HG03469 (cell line): ENCODE results near the gene IFNL2.
"Not testable (repeated sequence)": the region's sequence is repeated elsewhere in the genome, so short reads cannot be mapped to it uniquely, and the experiment has no call there.

Source experiments
- ATAC-seq: cut with Tn5 transposase; IDR thresholded peaks from one replicate; pipeline ENCODE4 v1.9.1; 2021; ENCODE audit warnings: mild to moderate bottlenecking, moderate library complexity, moderate number of reproducible peaks; ENCODE audit not compliant: unreplicated experiment

The IFNL2 gene

DNA sequence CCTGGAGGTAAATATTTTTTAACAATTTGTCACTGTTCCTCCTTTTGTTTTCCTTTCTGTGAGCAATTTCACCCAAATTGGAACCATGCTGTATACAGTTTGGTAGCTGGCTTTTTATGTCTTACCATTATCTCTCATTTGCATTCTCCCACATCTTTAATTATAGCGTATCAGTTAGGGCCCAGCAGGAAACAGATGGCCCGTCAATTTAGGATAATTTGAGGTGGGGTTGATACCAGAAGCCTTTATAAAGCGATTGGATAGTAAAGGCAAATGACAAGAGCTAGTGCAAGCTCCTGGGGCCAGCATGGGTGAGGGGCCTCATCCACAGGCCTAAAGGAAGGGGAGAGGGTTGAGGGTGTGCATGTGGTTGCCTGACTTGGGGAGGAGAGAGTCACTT, 15.7 kb upstream of the IFNL2 start:
- no peak for ATAC-seq

DNA sequence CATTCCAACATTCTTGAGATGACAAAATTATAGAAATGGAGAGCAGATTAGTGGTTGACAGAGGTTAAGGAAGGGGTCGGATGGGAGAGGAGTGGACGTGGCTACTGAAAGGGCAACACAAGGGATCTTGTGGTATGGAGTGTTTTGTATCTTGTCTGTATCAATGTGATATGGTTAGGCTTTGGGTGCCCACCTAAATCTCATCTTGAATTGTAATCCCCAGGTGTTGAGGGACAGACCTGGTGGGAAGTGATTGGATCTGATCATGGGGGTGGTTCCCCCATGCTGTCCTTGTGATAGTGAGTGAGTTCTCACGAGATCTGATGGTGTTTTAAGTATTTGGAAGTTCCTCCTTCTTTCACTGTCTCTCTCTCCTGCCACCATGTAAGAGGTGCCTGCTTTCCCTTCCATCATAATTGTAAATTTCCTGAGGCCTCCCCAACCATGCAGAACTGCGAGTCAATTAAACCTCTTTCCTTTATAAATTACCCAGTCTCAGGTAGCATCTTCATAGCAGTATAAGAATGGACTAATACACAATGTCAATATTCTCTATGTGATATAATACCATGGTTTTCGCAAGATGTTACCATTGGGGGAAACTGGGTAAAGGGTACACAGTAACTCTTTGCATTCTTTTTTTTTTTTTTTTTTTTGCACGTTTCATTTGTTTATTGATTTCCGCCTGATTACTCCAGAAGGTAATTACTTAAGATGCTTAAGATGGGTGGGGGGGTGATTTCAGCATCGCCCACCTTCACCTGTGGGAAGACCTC, 14.6 kb upstream of the IFNL2 start:
- ATAC-seq, result no peak

DNA sequence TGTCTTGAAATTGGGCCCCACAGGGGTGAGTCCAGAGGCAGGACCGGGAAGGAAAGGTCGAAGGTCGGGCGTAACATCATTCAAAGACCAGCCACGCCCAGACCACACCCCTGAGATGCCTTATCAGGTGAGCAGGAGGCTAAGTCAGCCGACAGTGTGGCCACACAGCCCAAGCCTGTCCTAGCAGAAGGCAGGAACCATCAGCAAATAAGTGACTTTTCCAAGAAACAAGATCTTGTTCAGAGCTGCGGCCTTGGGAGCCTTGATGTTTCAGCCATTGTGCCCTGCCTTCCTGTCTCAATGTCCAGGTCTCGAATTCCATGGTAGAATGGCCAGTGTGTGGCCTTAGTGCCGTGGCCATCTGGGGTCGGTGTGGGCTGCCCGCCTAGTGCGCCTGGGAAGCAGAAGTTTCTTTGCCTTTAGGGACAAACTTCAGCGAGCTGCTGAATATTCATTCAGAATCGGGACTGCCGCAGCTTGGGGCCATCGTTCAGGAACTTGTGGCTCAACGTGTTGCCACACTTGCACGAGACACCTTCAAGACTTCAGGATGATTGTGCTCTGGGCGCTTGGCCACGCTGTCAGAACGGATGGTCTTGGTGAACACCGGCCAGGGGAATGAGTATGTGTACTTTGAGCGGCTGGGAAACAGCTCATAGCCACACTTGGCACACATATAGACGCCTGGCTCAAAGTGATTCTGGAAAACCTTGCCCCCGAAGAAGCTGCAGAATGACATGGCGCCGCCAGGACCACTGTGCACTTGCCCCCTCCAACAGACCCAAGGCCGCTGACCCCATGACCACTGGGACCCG, 13.5 kb upstream of the IFNL2 start:
- no peak for ATAC-seq

DNA sequence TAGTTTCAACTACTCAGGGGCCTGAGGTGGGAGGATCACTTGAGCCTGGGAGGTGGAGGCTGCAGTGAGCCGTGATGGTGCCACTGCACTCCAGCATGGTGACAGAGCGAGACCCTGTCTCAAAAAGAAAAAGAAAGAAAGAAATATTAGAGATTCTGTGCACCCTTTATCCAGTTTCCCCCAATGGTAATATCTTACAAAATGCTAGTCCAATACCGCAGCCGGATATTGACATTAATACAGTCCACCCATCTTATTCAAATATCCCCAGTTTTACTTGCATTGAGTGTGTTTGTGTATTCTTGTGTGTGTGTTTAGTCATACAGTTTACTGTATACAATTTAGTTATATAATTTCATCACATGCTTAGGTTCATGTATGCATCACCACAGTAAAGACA, 11.0 kb upstream of the IFNL2 start:
- no peak for ATAC-seq

DNA sequence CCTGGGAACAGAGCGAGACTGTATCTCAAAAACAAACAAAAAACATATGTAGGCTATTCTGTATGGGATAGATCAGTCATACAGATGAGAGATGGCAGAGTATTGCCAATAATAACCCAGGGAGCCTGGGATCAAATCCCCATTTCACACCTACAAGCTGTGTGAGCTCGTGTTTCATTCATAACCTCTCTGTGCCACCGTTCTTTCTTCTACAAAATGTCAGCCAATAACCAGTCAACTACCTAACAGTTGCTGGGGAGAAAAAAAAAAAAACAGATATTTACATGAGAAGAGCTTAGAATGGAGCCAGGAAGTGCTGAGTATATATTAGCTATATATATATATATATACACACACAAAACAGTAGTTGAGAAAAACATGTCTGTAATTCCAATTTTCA, 6.5 kb upstream of the IFNL2 start:
- ATAC-seq, result no peak

DNA sequence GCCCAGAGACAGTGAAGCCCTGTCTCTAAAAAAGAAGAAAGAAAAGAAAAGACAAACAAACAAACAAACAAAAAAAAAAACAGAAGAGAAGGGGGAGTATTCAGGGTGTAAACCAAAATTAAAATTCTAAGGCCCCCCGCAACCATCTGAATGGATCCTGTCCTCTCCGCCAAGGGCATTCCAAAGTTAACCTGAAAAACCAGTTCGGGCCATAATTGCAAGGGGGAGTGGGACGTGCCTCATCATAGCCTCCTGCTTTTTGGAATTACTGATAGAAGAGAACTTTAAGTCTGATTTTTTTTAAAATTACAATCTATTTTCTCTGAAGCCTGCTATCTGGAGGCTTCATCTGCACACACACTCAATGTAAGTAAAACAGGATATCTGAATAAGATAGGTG, 5.7 kb upstream of the IFNL2 start:
- no peak for ATAC-seq

DNA sequence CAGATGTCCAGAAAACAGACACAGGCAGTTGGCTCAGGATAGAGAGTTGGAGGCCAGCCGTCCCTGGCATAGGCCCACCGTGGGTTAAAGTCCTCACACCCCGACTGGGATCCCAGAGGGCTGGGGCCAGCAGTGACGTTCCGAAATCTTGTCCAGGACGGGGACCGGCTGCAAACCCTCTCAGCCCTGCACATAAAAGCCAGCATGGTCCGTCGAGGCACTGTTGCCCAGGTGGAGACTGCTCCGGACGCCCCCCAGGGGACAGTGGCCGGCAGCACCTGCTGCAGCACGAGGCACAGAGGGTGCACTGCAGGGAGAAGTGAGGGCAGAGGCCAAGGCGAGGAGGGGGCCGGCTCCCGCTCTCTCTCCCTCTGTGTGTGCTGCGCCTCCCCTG, 4.3 kb upstream of the IFNL2 start:
- ATAC-seq, result no peak

DNA sequence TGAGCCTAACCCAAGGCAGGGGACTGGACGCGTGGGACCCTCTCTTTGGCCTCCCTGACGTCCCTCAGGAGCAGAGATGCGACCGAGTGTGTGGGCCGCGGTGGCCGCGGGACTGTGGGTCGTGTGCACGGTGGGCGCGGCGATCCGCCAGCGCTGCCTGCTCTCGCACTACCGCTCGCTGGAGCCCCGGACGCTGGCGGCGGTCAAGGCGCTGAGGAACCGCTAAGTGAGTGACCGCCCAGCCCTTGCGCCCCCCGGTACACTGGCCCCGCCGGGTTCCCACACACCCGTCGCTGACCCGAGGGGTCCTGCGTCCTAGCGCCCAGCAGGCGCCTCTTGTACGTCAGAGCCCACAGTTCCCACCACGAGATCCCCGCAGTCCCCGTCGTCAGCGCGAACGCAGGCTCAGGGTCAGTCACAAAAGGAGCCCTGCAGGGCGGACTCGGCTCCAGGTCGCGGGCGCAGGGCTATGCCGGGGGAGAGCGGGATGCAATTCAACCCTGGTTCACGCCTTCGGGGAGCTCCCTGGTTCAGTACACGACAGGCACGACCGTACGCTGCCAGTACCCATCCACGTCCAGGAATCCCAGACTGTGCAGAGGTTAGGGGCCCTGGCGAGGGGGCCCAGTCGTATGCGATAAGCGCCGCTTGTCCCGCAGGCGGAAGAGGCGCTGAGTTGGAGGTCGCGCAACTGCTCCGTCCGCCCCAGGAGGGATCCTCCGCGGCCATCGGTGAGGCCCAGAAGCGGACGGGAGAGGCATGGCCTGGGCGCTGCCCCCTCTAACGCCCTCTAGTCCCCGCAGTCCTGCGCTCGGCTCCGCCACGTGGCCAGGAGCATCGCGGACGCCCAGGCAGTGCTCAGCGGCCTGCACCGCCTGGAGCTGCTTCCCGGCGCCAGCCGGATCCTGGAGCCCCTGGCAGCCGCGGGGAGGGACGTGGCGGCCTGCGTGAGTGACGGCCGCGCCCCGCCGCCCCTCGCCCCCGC, 3.6 kb upstream of the IFNL2 start:
- ATAC-seq, result no peak

DNA sequence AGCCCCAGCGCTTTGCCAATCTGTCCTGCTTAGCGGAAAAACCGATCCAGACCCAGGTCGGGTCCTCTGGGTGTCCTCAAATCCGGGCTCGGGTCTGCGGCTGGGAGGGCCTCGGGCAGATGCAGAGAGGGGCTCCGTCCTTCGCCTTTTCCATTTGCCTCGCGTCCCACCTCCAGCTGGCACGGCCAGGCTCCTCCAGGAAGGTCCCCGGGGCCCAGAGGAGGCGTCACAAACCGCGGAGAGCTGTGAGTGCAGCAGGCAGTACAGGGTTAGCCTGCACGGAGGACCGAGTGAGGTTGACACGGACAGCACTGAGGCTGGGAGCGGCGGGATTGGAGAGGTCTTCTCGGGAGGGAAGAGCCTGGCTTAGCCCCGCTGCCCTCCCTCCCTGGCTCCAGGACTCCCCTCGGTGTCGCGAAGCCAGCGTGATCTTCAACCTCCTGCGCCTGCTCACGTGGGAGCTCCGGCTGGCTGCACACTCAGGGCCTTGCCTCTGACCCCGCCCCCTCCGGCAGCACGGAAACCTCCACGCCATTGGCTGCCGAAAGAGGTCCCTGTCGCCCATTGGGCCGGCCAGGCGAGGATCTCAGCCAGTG, 2.8 kb upstream of the IFNL2 start:
- no peak for ATAC-seq

DNA sequence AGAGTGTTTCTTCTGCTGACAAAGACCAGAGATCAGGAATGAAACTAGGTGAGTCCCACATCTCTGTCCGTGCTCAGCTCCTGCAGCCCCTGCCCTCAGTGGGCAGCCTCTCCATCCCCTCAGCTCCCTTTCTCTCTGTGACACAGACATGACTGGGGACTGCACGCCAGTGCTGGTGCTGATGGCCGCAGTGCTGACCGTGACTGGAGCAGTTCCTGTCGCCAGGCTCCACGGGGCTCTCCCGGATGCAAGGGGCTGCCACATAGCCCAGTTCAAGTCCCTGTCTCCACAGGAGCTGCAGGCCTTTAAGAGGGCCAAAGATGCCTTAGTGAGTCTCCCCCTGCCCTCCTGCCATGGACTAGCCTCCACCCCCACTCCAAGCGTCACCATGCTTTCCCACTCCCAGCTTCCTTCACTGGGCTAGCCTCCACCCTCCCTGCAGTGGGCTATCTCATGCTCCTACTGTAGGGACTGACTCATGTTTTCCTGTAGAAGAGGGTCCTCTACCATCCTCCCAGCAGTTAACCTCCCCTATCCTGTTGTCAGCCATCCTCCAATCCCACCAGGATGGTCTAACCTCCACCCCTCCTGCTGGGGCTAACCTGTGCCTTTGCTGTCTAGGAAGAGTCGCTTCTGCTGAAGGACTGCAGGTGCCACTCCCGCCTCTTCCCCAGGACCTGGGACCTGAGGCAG, 481 bp downstream of the IFNL2 start:
- ATAC-seq, result not testable (repeated sequence)

DNA sequence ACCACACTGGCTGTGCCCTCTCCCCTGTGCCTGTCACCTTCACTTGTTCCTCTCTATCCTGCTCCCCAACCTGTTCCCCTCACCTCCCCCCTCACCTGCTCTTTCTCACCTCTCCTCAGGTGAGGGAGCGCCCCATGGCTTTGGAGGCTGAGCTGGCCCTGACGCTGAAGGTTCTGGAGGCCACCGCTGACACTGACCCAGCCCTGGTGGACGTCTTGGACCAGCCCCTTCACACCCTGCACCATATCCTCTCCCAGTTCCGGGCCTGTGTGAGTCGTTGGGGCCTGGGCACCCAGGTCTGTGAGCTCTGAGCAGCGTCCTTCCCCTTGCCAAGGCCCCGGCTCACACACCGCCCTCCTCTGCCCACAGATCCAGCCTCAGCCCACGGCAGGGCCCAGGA, 1.2 kb downstream of the IFNL2 start:
- not testable (repeated sequence) for ATAC-seq

DNA sequence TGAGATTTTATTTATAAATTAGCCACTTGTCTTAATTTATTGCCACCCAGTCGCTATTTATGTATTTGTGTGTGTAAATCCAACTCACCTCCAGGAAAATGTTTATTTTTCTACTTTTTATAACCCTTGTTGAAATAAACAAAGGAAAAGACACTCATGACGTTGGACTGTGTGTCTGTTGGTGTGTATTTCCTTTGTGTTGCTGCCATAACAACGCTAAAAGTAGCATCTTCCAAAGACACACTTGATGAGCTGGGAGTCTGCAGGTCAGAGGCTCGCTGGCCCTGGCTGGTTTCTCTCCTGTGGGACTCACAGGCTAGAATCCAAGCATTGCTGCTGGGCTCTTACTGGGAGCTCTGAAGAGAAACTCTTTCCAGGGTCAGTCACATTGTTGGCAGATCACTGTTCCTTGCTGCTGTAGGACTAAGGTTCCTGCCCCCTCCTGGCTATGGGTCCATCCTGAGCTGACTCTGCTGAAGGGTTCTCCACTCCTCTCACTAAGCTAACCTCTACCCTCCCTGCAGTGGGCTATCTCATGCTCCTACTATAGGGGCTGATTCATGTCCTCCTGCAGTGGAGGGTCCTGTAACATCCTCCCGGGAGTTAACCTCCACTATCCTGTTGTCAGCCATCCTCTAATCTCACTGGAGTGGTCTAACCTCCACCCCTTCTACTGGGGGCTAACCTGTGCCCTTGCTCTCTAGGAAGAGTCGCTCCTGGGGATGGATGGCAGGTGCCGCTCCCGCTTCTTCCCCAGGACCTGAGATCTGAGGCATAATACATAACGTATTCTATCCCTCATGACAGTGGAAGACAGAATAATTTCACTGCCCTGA, 2.1 kb downstream of the IFNL2 start:
- no peak for ATAC-seq

DNA sequence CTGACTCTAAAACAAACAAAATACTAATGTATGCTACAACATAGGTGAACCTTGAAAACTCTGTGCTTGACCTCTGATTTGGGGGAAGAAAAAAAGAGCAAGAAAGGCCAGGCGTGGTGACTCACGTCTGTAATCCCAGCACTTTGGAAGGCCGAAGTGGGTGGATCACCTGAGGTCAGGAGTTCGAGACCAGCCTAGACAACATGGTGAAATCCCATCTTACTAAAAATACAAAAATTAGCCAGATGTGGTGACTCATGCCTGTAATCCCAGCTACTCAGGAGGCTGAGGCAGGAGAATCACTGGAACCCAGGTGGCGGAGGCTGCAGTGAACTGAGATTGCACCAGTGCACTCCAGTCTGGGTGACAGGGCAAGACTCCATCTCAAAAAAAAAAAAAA, 5.7 kb downstream of the IFNL2 start:
- ATAC-seq, result not testable (repeated sequence)

DNA sequence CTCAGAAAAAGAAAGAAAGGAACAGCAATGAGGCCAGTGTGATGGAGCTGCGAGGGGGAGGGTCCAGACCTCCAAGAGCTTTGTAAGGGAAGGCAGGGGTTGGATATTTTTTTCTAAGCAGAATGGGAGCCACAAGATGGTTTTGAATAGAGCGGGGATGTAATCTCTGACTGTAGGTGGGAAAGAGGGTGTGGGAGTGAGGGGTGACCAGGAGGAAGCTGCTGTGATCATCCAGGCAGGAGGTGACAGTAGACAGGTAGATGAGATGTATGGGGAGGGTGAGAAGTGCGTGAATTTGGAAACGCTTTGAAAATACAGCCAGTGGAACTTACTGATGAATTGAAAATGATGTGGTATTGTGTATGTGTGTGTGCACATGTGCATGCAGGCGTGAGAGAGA, 7.4 kb downstream of the IFNL2 start:
- ATAC-seq, result no peak

DNA sequence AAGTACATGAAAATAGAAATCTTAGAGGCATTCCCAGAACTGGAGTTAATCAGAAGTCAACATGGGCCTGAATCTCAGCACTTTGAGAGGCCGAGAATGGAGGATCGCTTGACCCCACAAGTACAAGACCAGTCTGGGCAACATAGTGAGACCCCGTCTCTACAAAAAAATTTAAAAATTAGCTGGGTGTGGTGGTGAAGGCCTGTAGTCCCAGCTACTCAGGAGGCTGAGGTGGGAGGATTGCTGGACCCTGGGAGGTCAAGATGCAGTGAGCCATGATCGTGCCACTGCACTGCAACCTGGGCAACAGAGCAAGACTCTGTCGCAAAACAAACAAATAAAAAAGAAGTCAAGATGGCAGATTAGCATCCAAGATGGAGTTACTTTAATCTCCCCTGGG, 8.5 kb downstream of the IFNL2 start:
- ATAC-seq, result no peak

DNA sequence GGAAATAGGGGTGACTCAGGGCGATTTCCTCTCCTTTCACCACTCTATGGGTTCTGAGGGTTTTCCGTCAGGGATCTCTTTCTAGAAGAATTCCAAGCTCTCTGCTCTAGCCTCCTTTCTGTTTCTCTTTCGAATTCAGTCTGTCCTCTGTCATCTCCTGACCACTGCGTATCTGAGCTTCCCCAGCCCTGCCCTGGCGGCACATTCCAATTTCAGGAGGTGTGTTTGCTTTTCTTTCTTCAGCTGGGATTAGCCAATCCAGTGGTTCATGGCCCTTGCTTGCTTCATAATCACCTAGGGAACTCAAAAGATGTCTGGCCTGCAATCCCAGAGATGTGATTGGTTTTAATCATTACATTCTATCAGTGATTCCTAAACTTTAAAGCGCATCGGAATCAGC, 9.4 kb downstream of the IFNL2 start:
- ATAC-seq, result no peak

DNA sequence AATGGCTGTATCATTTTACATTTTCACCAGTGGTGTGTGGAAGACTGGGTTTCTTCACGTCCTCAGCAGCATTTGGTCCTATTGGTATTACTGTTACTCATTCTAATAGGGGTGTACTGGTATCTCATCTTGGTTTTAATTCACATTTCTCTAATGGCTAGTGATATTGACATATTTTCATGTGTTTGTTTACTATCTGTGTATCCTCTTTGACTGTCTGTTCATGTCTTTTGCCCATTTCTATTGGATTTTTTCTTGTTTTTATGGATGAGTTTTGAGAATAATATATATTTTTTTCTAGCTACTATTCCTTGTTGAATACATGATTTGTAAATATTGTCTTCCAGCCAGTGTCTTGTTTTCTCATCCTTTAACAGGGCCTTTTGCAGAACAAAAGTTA, 13.8 kb downstream of the IFNL2 start:
- no peak for ATAC-seq

DNA sequence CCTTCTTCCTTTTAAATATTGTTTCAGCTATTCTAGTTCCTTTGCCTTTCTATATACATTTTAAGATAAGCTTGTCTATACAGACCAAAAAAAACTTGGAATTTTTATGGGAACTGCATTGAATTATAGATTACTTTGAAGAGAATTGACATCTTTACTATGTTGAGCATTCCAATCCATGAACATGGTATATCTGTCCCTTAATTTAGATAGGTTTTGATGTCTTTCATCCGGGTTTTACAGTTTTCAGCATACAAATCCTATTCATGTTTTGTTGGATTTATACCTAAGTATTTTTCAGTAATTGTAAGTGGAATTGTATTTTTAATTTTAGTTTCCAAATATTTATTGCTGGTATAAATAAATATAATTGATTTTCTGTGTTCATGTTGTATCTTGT, 15.8 kb downstream of the IFNL2 start:
- no peak for ATAC-seq

DNA sequence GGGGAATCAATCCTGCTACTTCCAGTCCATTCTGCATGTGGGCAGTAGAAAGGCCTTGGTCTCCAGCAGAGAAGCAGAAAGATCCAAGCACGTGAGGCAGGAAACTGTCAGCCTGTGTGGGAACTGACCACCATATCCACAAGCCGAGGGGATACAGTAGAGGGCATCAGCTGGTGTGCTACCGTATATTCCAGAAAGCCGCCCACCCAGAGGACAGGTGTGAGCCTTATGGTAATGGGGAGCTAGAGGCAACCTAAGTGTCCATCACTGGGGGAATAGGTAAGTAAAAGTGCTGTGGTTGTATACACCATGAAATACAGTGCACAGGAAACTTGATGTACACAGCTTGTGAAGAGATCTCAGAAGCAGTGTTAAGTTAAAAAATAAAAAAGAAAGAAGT, 25.2 kb downstream of the IFNL2 start:
- ATAC-seq, result no peak
